Retinal pigment epithelial cell (primary cell): ENCODE results near the gene PRH2.

Experiments
- DNase-seq: peaks from one replicate; pipeline ENCODE4 v3.0.0-alpha.2; 2010; ENCODE audit warnings: low read depth
- H3K4me3 ChIP-seq: 2 replicates; pipeline ENCODE4 v1.5.1; 2011; ENCODE audit warnings: mild to moderate bottlenecking, low read length, control low read depth, moderate library complexity
- CTCF ChIP-seq: conservative IDR thresholded peaks from 2 replicates; pipeline ENCODE4 v1.5.1; 2011; ENCODE audit warnings: low read depth, low read length, control low read depth, inconsistent platforms

The PRH2 gene

GRCh38 chr12:10957741-10958140, 28.7 kb downstream of the PRH2 start:
- H3K4me3 ChIP-seq, result no peak overlapping the region
- TF ChIP-seq CTCF, result no peak
- peak; percentile 7 for DNase-seq

DNA sequence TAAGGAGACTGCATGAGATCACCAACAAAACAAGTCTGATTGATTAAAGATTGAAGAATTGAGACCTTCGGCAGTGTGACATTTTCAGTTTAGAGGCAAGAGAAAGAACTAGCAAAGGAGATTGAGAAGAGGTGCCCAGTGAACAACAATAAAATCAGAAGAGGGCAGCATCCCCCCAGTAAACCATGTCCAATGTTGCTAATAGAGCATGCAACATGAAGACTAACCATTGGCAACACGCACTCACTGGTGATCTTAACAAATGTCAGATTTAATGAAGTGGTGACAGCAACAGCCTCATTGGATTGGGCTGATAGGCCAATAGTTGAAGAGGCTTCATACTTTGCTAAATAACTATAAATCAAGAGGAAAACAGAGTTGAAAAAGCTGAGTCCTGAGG, 30.8 kb downstream of the PRH2 start:
- no peak for DNase-seq
- TF ChIP-seq CTCF, result no peak

DNA sequence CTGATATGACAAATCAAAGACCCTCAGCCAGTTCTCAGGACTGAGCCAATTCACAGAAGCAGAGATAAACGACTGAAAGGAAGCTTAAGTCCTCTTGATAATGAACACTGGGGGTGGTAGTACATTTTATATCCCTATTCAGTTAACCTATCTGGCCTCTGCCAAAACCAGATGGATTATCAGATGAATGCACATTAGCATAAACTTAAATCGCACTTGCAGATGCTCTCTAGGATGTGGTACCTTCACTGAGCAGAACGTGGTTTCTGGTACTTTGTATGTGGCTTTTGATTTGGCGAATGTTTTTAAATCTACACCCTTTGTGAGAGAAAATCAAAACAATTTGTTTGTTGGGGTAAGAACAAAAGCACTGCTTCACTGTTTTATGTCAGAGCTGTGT, 31.2 kb downstream of the PRH2 start:
- DNase-seq, result no peak
- no peak overlapping the region for H3K4me3 ChIP-seq
- no peak for TF ChIP-seq CTCF

More for the DNA sequence above, 30.8 kb downstream of the PRH2 start:
- no peak overlapping the region for H3K4me3 ChIP-seq

GRCh38 chr12:10965476-10965875, 36.4 kb downstream of the PRH2 start:
- DNase-seq, result no peak
- H3K4me3 ChIP-seq, result no peak overlapping the region
- no peak for TF ChIP-seq CTCF

GRCh38 chr12:10966314-10966713, 37.3 kb downstream of the PRH2 start:
- no peak for DNase-seq
- no peak for TF ChIP-seq CTCF
- no peak overlapping the region for H3K4me3 ChIP-seq

DNA sequence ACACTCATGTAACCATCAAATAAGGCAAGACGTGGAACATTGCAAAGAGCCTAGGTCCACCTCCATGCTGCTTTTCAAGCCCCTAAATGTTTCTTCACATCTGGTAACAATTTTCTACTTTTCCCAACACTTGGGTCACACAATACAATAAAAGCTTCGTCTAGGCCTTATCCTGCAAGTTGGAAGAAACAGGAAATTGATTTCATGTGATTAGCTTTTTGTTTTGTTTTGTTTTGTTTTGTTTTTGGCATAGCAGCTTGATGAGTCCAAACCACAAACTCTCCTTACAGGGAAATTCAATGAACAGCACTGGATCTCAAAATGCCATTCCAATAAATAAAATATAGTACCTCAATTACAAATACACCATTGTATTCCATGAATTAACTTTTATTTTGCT, 38.4 kb downstream of the PRH2 start:
- no peak for DNase-seq
- no peak overlapping the region for H3K4me3 ChIP-seq
- TF ChIP-seq CTCF, result no peak

- peak; percentile 39 for DNase-seq
- no peak for TF ChIP-seq CTCF
- H3K4me3 ChIP-seq, result no peak overlapping the region
Observed at GRCh38 chr12:10968765-10969456, 39.9 kb downstream of the PRH2 start.
